IPS-20b (cell line): ENCODE data around the gene IL1RAP.

Source experiments
- H3K27ac ChIP-seq: one replicate; pipeline ENCODE4 v1.5.1; 2013; ENCODE audit warnings: low read length
- H3K27me3 ChIP-seq: 2 replicates; pipeline ENCODE4 v1.6.1; 2013; ENCODE audit warnings: mild to moderate bottlenecking, low read length, inconsistent platforms; ENCODE audit not compliant: insufficient read depth
- H3K36me3 ChIP-seq: 2 replicates; pipeline ENCODE4 v1.6.1; 2013; ENCODE audit warnings: low read depth, mild to moderate bottlenecking, inconsistent platforms, low read length, moderate library complexity; ENCODE audit not compliant: insufficient read depth
- H3K4me1 ChIP-seq: 2 replicates; pipeline ENCODE4 v1.6.1; 2013; ENCODE audit warnings: mild to moderate bottlenecking, control low read depth, inconsistent platforms, low read length, moderate library complexity; ENCODE audit not compliant: insufficient read depth
- H3K4me3 ChIP-seq: 2 replicates; pipeline ENCODE4 v1.5.1; 2013; ENCODE audit warnings: mild to moderate bottlenecking, low read length, inconsistent platforms
- H3K9ac ChIP-seq: 2 replicates; pipeline ENCODE4 v1.6.1; 2013; ENCODE audit warnings: low read depth, mild to moderate bottlenecking, inconsistent platforms, low read length, moderate library complexity
- H3K9me3 ChIP-seq: 2 replicates; pipeline ENCODE4 v1.6.1; 2013; ENCODE audit warnings: mild to moderate bottlenecking, low read depth, low read length, inconsistent platforms; ENCODE audit not compliant: insufficient read depth

The IL1RAP gene

DNA sequence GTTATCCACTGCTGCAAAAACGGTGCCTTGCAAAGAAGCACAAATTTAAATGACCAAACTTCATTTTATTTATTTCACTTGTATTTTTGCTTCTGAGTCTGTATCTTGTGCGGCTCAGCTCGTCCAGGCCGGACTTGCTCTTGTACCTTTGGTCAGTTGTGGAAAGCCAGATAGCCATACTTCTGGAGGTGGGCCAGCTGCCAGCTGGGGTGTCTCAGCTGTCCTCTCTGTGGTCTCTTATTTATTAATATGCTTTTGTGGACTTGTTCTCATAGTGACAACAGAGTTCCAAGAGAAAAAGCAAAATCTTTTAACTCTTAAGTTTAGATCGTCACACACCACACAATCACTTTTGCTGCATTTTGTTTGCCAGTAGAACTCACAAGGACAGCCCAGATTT lies 87.7 kb downstream of the IL1RAP start:
- no peaks in the 10 kb centered on the region for H3K36me3 ChIP-seq
- H3K27me3 ChIP-seq, result no peaks in the 10 kb centered on the region
- no peaks in the 10 kb centered on the region for H3K9me3 ChIP-seq
- peaks cover under 1% of the 10 kb centered on the region; the same call in 1 of the 2 replicates for H3K4me1 ChIP-seq
- H3K27ac ChIP-seq, result no peak overlapping the region
- H3K4me3 ChIP-seq, result no peak overlapping the region
- H3K9ac ChIP-seq, result no peak overlapping the region

DNA sequence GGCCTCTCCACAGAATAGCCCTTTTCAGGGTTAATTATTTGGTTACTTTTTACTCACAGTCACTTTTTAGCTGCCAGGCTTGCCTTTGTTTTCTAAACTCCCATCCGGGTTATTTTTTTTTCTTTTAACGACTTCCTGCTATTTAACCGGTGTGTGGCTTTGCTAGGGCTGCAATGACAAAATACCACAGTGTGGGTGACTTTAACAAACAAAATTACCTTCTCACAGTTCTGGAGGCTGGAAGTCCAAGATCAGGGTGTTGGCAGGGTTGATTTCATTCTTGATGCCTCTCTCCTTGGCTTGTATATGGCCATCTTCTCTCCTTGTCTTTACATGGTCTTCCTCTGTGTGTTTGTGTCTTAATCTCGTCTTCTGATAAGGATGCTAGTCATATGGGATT lies 91.5 kb downstream of the IL1RAP start:
- H3K36me3 ChIP-seq, result no peaks in the 10 kb centered on the region
- H3K4me3 ChIP-seq, result no peak overlapping the region
- no peaks in the 10 kb centered on the region for H3K9me3 ChIP-seq
- no peak overlapping the region for H3K27ac ChIP-seq
- no peaks in the 10 kb centered on the region for H3K4me1 ChIP-seq
- H3K9ac ChIP-seq, result no peak overlapping the region
- no peaks in the 10 kb centered on the region for H3K27me3 ChIP-seq

DNA sequence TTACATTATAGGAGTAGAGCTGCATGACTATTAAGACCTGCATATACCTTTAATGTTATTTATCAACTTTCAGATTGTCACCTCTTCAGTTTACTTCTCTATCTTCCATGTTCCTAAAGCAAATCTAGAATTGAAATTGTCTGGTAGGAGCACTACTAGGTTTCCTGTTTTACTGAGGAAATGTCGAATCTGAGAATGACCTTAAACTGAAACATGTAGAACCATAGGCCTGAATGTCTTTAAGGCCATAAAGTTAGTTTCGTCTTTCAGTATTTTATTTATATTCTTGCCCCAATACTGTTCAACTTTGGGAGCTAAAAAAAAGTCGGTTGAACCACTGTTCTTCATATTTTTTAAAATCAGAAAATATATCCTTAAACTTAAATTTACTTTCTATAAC lies 92.7 kb downstream of the IL1RAP start:
- H3K27ac ChIP-seq, result no peak overlapping the region
- no peak overlapping the region for H3K4me3 ChIP-seq
- H3K27me3 ChIP-seq, result no peaks in the 10 kb centered on the region
- H3K4me1 ChIP-seq, result no peaks in the 10 kb centered on the region
- H3K36me3 ChIP-seq, result no peaks in the 10 kb centered on the region
- no peaks in the 10 kb centered on the region for H3K9me3 ChIP-seq
- H3K9ac ChIP-seq, result no peak overlapping the region

DNA sequence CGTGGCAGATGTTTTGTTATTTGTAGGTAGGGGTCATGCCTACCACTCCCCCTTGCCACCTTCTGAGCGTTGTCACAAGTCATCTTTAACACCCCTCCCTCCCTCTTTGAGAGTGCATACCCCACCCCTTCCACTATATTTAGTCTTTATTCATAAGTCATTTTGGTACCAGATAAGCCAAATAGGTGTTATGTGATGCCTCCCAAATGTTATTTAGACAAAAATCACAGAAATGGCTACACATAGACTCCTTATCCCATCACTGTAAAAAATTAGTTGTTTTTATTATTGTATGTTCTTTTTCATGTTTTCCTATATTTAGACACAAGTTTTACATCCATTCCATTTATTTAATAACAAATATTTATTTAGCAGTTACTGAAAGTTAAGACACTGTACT lies 93.1 kb downstream of the IL1RAP start:
- H3K4me1 ChIP-seq, result no peaks in the 10 kb centered on the region
- no peaks in the 10 kb centered on the region for H3K36me3 ChIP-seq
- no peaks in the 10 kb centered on the region for H3K9me3 ChIP-seq
- H3K9ac ChIP-seq, result no peak overlapping the region
- H3K27ac ChIP-seq, result no peak overlapping the region
- no peak overlapping the region for H3K4me3 ChIP-seq
- no peaks in the 10 kb centered on the region for H3K27me3 ChIP-seq

DNA sequence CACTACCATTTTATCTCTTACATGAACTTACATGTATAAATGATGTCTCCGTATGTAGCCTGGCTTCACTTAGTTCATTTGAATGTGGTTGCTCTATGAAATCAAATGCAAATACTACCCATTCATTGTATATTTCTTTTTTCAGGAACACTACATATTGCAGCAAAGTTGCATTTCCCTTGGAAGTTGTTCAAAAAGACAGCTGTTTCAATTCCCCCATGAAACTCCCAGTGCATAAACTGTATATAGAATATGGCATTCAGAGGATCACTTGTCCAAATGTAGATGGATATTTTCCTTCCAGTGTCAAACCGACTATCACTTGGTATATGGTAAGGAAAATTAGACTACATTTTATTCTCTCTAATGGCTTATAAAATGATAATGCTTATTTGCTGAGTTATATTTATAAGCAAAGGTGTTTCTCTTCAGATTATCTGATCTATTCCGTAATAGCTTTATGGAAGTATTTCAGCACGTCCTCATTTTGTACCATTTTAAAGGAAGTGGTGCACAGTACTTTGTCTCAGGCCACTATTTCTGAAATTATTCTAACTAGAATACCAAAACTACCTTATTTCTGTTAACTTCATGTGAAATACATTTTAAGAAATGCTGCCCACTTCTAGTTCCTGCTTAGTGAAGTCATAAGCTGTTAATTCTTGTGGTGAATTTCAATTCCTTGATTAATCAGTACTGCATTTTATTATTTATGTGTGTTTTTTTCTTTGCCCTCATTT lies 95.1 kb downstream of the IL1RAP start:
- Histone ChIP-seq H3K4me3 (no peak overlapping the region), H3K9me3 (no peaks in the 10 kb centered on the region), H3K27ac (no peak overlapping the region), H3K9ac (no peak overlapping the region), H3K4me1 (no peaks in the 10 kb centered on the region), H3K36me3 (no peaks in the 10 kb centered on the region), H3K27me3 (no peaks in the 10 kb centered on the region)

DNA sequence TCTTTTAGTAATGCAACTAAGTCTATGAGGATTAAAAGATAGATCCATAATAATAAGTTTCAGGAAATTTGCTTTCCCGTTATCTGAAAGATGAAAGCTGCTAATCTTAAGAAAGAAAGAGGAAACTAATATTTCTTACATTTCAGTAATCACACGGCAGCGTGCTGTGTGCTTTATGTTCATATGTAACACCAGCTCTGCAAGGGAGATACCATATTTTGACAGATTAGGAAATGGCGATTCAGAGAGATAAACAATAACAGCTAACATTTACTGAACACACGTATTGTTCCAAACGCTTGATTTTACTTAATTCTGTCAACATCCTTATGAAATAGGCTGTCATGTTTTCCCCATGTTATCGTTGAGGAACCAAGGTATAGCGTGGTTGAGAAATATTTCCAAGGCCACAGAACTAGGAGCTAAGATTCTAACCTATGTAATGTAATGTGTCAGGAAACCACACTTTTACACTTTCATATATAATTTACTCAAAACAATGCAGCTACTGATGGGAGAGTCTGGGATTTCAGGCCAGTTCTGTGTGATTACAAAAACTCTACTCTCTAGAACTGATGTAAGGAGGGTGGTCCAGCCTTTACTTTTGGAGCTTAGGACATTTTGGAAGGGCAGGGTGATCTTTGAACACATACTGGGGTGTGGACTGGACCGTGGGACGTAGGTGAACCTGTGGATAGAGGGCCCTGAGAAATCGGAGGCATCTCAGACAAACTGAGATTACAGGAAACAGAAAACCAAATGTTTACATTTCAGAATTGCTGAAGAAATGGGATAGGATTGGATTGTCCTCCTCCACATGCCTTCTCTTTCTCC lies 100.6 kb downstream of the IL1RAP start:
- H3K27me3 ChIP-seq, result no peaks in the 10 kb centered on the region
- no peak overlapping the region for H3K27ac ChIP-seq
- no peaks in the 10 kb centered on the region for H3K4me1 ChIP-seq
- no peaks in the 10 kb centered on the region for H3K9me3 ChIP-seq
- no peak overlapping the region for H3K4me3 ChIP-seq
- H3K36me3 ChIP-seq, result no peaks in the 10 kb centered on the region
- no peak overlapping the region for H3K9ac ChIP-seq

DNA sequence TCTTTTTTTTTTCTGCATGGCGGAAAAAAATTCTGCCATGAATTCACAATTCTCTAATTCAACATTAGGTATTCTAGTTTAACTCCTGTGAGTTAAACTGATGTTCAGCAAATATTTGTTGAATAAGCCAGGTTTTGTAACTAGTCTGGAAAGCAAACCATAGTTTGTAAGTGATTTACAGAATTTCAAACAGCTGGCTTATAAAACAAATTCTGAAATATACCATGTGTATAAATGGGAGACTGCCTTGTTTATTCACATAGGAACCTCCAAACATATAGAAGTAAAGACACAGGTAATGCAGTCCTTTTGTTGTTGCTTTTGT lies 101.1 kb downstream of the IL1RAP start:
- Histone ChIP-seq H3K4me1 (no peaks in the 10 kb centered on the region), H3K36me3 (no peaks in the 10 kb centered on the region), H3K9me3 (no peaks in the 10 kb centered on the region), H3K9ac (no peak overlapping the region), H3K27ac (no peak overlapping the region), H3K4me3 (no peak overlapping the region), H3K27me3 (no peaks in the 10 kb centered on the region)

DNA sequence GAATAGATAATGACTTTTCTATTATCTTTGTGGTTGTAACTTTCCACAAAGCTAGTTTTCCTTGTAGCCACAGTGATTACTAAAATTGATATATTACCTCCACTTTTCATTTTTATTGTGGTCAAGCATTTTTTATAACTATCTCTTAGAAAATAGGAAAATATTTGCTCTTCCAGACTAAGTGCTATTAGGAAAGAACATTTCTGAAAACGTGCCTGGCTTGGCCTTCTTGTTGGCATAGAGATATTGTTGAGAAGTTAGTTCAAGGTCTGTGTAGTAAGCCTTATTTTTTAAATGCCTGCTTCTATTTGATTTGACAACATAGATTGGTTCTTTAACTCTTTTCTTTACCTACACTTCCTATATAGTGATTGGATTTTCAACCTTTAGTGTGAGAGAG lies 101.7 kb downstream of the IL1RAP start:
- Histone ChIP-seq H3K27me3 (no peaks in the 10 kb centered on the region), H3K27ac (no peak overlapping the region), H3K9me3 (no peaks in the 10 kb centered on the region), H3K9ac (no peak overlapping the region), H3K4me1 (no peaks in the 10 kb centered on the region), H3K36me3 (no peaks in the 10 kb centered on the region), H3K4me3 (no peak overlapping the region)

DNA sequence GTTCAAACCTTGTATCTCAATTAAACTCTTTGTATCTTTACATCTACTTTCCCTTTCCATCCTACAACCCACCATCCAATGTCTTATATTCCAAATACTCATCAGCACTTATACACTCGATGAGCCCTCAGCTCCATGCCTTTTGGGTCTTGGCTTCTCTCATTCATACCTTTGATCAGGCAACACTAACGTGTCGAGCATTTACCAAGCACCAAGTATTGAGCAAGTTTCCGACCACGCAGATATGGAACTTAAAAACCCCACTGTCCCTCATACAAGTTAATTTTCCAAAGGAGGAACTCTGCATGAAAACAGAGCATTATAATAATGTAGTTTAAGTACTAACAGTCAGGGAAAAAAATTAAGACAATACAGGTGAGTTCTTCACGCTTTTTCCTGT lies 102.8 kb downstream of the IL1RAP start:
- Histone ChIP-seq H3K4me1 (no peaks in the 10 kb centered on the region), H3K4me3 (no peak overlapping the region), H3K36me3 (no peaks in the 10 kb centered on the region), H3K27me3 (no peaks in the 10 kb centered on the region), H3K9ac (no peak overlapping the region), H3K27ac (no peak overlapping the region), H3K9me3 (no peaks in the 10 kb centered on the region)

DNA sequence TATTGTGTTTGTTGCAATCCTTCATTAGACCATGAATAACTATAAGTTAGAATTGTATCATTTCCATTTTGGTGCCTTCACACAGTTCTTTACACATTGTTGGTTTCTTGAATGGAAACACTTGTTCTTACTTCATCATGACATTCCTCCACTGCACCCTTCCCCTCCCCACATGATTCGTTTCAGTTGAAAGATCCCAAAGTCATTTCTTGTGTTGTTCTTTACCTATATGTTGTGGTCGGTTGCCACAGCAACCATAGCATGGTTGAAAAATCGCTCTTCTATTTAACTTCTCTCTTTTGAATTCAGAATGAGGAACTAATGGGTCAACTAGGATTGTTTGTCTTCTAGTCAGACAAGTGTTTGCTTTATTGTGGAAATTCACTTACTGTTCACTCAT lies 103.3 kb downstream of the IL1RAP start:
- H3K27ac ChIP-seq, result no peak overlapping the region
- no peak overlapping the region for H3K9ac ChIP-seq
- H3K27me3 ChIP-seq, result no peaks in the 10 kb centered on the region
- no peaks in the 10 kb centered on the region for H3K9me3 ChIP-seq
- H3K4me1 ChIP-seq, result no peaks in the 10 kb centered on the region
- no peak overlapping the region for H3K4me3 ChIP-seq
- H3K36me3 ChIP-seq, result no peaks in the 10 kb centered on the region

DNA sequence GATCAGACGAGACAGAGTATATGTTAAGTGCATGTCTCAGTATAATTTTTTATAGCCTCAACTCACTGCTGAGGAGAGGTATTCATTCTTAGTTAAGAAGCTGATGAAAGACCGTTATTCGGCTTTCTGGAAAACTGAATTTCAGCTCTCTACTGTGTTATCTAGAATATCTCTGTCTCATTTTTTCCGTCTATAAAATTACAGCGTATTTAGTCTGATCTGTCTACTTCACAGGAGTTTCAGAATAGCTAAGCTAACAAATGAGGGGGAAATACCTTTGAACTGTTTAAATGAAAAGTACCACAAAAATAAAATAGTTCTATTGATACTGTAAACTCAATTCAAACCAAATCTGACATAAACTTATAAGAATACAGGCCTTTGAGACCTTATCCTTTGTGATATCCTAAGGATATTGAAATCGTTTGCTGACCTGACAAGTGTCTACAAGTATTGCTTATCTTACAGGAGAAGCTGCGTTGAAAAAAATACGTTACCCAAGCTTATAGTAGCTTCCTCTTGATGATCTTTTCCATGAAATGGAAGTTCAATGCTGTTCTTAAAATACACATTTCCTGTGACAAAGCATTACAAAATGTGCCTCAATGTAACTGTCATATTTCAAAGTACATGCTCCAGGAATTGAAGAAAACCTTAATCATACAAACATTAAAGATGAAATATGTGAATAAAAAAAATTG lies 104.6 kb downstream of the IL1RAP start:
- H3K36me3 ChIP-seq, result no peaks in the 10 kb centered on the region
- no peak overlapping the region for H3K27ac ChIP-seq
- no peaks in the 10 kb centered on the region for H3K4me1 ChIP-seq
- H3K9me3 ChIP-seq, result no peaks in the 10 kb centered on the region
- no peak overlapping the region for H3K4me3 ChIP-seq
- H3K9ac ChIP-seq, result no peak overlapping the region
- no peaks in the 10 kb centered on the region for H3K27me3 ChIP-seq

DNA sequence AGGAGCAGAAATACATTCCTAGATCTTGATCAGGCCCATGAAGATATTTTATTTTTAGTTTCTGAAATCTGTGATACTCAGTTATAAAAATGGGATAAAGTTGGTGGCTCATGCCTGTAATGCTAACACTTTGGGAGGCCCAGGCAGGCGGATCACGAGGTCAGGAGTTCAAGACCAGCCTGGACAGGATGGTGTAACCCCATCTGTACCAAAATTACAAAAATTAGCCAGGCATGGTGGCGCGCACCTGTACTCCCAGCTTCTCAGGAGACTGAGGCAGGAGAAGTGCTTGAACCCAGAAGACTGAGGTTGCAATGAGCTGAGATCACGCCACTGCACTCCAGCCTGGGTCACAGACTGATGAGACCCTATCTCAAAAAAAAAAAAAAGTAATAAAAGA lies 105.5 kb downstream of the IL1RAP start:
- Histone ChIP-seq H3K4me1 (no peaks in the 10 kb centered on the region), H3K4me3 (no peak overlapping the region), H3K36me3 (no peaks in the 10 kb centered on the region), H3K9ac (no peak overlapping the region), H3K27me3 (no peaks in the 10 kb centered on the region), H3K27ac (no peak overlapping the region), H3K9me3 (no peaks in the 10 kb centered on the region)
